CD14-positive monocyte (primary cell): ENCODE results near the gene CDH23. TPM values are rescaled to one million over a fixed set of nuclear protein-coding genes. Genes with fewer than 3 reads are reported as not detected.
A peak's percentile ranks its signal among the peaks of the same experiment; 100 is the strongest.

Experiments used
- DNase-seq, 3 donors: peaks; one replicate each; pipeline ENCODE4 v3.0.0-alpha.2; 2011 to 2022
- H2AFZ ChIP-seq: 2 replicates; pipeline ENCODE4 v1.6.0; 2012; ENCODE audit warnings: mild to moderate bottlenecking, low read depth, low read length, inconsistent platforms; ENCODE audit not compliant: insufficient read depth, poor library complexity, severe bottlenecking
- H3K27ac ChIP-seq, 2 donors: 1 replicate in 1 of 2; 2 replicates in 1 of 2; pipeline ENCODE4 v1.5.1; 2012 to 2013; ENCODE audit warnings: low read length in 2 of 2, control low read depth in 1 of 2, inconsistent platforms in 1 of 2, low read depth in 1 of 2, mild to moderate bottlenecking in 1 of 2
- H3K27me3 ChIP-seq, 2 donors: one replicate each; pipeline versions ENCODE4 v1.6.0 to v1.6.1; 2011 to 2013; ENCODE audit warnings: low read length in 2 of 2; ENCODE audit not compliant: control insufficient read depth in 2 of 2, insufficient read depth in 2 of 2
- H3K36me3 ChIP-seq, 2 donors: replicated peaks in 1 of 2; 1 replicate in 1 of 2; 2 replicates in 1 of 2; pipeline versions ENCODE4 v1.5.1 to v1.6.1; 2012 to 2013; ENCODE audit warnings: low read length in 2 of 2, control low read depth in 1 of 2, inconsistent platforms in 1 of 2, mild to moderate bottlenecking in 1 of 2; ENCODE audit not compliant: insufficient read depth in 2 of 2, control insufficient read depth in 1 of 2
- H3K4me1 ChIP-seq, 2 donors: 1 replicate in 1 of 2; 2 replicates in 1 of 2; pipeline versions ENCODE4 v1.5.1 to v1.6.1; 2012 to 2013; ENCODE audit warnings: low read length in 2 of 2, control low read depth in 1 of 2, inconsistent platforms in 1 of 2, mild to moderate bottlenecking in 1 of 2, moderate library complexity in 1 of 2; ENCODE audit not compliant: insufficient read depth in 2 of 2, control insufficient read depth in 1 of 2
- H3K4me2 ChIP-seq: replicated peaks from 2 replicates; pipeline ENCODE3; 2012; ENCODE audit warnings: low read length, moderate library complexity, mild to moderate bottlenecking; ENCODE audit not compliant: poor library complexity, severe bottlenecking; ENCODE audit errors: extremely low read depth
- H3K4me3 ChIP-seq, 3 experiments: fragments of 200-600 bp in 1 of 3; sonication (generic) in 1 of 3; replicated peaks in 1 of 3; 1 replicate in 2 of 3; 2 replicates in 1 of 3; pipeline ENCODE4 v1.5.1; 2011 to 2013; ENCODE audit warnings: low read length in 3 of 3, mild to moderate bottlenecking in 3 of 3, control low read depth in 2 of 3, low read depth in 2 of 3, inconsistent platforms in 1 of 3, moderate library complexity in 1 of 3
- H3K79me2 ChIP-seq: 2 replicates; pipeline ENCODE4 v1.6.0; 2012; ENCODE audit warnings: mild to moderate bottlenecking, control low read depth, inconsistent platforms, low read length, moderate library complexity; ENCODE audit not compliant: insufficient read depth
- H3K9ac ChIP-seq: 2 replicates; pipeline ENCODE4 v1.6.0; 2017; ENCODE audit warnings: low read length, mild to moderate bottlenecking; ENCODE audit not compliant: insufficient read depth, poor library complexity, severe bottlenecking
- H3K9me3 ChIP-seq, 2 donors: replicated peaks in 1 of 2; 1 replicate in 1 of 2; 2 replicates in 1 of 2; pipeline versions ENCODE4 v1.5.1 to v1.6.1; 2012 to 2013; ENCODE audit warnings: low read length in 2 of 2, control low read depth in 1 of 2; ENCODE audit not compliant: control insufficient read depth in 1 of 2, insufficient read depth in 1 of 2
- H4K20me1 ChIP-seq: 2 replicates; pipeline ENCODE4 v1.6.0; 2012; ENCODE audit warnings: mild to moderate bottlenecking, low read length, control low read depth, moderate library complexity; ENCODE audit not compliant: insufficient read depth
- H3K27ac Mint-ChIP-seq, 7 donors: one replicate each; pipeline ENCODE4 v1.8.0; 2020; ENCODE audit warnings: mild to moderate bottlenecking in 7 of 7, mixed read lengths in 7 of 7, moderate library complexity in 6 of 7, inconsistent platforms in 2 of 7
- H3K27me3 Mint-ChIP-seq, 3 donors: one replicate each; pipeline ENCODE4 v1.8.0; 2021 to 2022; ENCODE audit warnings: low read depth in 3 of 3, mild to moderate bottlenecking in 3 of 3, mixed read lengths in 3 of 3, moderate library complexity in 3 of 3, inconsistent platforms in 1 of 3
- H3K36me3 Mint-ChIP-seq, 2 donors: one replicate each; pipeline ENCODE4 v1.8.0; 2020; ENCODE audit warnings: mixed read lengths in 2 of 2, inconsistent platforms in 1 of 2, mild to moderate bottlenecking in 1 of 2
- H3K4me1 Mint-ChIP-seq: one replicate; pipeline ENCODE4 v1.8.0; 2020; ENCODE audit warnings: mild to moderate bottlenecking, mixed read lengths
- H3K4me3 Mint-ChIP-seq, 2 donors: one replicate each; pipeline ENCODE4 v1.8.0; 2020; ENCODE audit warnings: mild to moderate bottlenecking in 2 of 2, mixed read lengths in 2 of 2, moderate library complexity in 1 of 2
- H3K9me3 Mint-ChIP-seq, 7 donors: one replicate each; pipeline ENCODE4 v1.8.0; 2020 to 2022; ENCODE audit warnings: mixed read lengths in 7 of 7, mild to moderate bottlenecking in 6 of 7, moderate library complexity in 6 of 7, inconsistent platforms in 2 of 7
- CTCF ChIP-seq: fragments of 200-600 bp; IDR thresholded peaks from one replicate; pipeline ENCODE4 v1.8.0; 2022; ENCODE audit warnings: antibody characterized with exemption, mild to moderate bottlenecking
- WGBS: methylation state at CpG from one replicate; pipeline ENCODE4 v1.1.5; 2013; ENCODE audit warnings: missing lambda C conversion rate; ENCODE audit not compliant: insufficient coverage; 5-methylcytosine and 5-hydroxymethylcytosine counted together
- intact Hi-C, 2 donors: fragments of 100-400 bp; cut with micrococcal nuclease; formaldehyde crosslinking; loops; one replicate each; pipeline versions ENCODE4 v1.15.0 to v1.15.1; 2023
- polyA plus RNA-seq, 3 donors: library from polyadenylated mRNA; depleted of rRNA in 1 of 3; unstranded in 2 of 3; stranded (reverse) in 1 of 3; fragments of 300-500 nt in 2 of 3; fragments of >200 nt in 1 of 3; fragmentation: Illumina TruSeq in 2 of 3; gene quantifications; 1 replicate in 2 of 3; 2 replicates in 1 of 3; pipeline ENCODE4 v1.2.3, GENCODE V29; 2012 to 2021

The CDH23 gene
- polyA plus RNA-seq, 3 donors: 8.2 to 36.2 (median 10.5) TPM

GRCh38 chr10:71611131-71611530 lies 214.4 kb downstream of the CDH23 start:
- H3K27ac ChIP-seq: no peak overlapping the region
- H3K4me1 ChIP-seq: peaks cover 22 to 23% of the 10 kb centered on the region in 2 donors
- no peak overlapping the region for H3K4me2 ChIP-seq
- WGBS: 96% methylated on average over 5 of the region's 5 CpGs
- intact Hi-C loops: no loop called here
- H2AFZ ChIP-seq: no peak overlapping the region
- Mint-ChIP-seq H3K4me3 (no peak overlapping the region), H3K36me3 (no peaks in the 10 kb centered on the region), H3K27ac (peak overlapping the region in 1 of 7 donors; percentile 19), H3K4me1 (peaks cover 30% of the 10 kb centered on the region), H3K27me3 (peaks cover 2 to 4% (median 3%) of the 10 kb centered on the region in 3 donors), H3K9me3 (no peaks in the 10 kb centered on the region)
- H3K9ac ChIP-seq: no peak overlapping the region
- no peaks in the 10 kb centered on the region for H3K9me3 ChIP-seq
- H3K4me3 ChIP-seq: no peak overlapping the region
- DNase-seq: no peak
- H3K36me3 ChIP-seq: no peaks in the 10 kb centered on the region
- no peaks in the 10 kb centered on the region for H4K20me1 ChIP-seq
- H3K79me2 ChIP-seq: no peaks in the 10 kb centered on the region
- no peak for TF ChIP-seq CTCF
- H3K27me3 ChIP-seq: no peaks in the 10 kb centered on the region

- peaks cover 33% of the 10 kb centered on the region for H3K4me1 Mint-ChIP-seq
- peaks cover 22 to 23% of the 10 kb centered on the region in 2 donors for H3K4me1 ChIP-seq
- no peaks in the 10 kb centered on the region for H4K20me1 ChIP-seq
- WGBS: 90% methylated on average over 3 of the region's 12 CpGs
- H3K27me3 ChIP-seq: no peaks in the 10 kb centered on the region
- H3K79me2 ChIP-seq: no peaks in the 10 kb centered on the region
- DNase-seq: no peak
- peak overlapping the region in 1 of 7 donors; percentile 19 for H3K27ac Mint-ChIP-seq
- H3K27ac ChIP-seq: no peak overlapping the region
- H3K9me3 Mint-ChIP-seq: no peaks in the 10 kb centered on the region
- intact Hi-C loops: no loop called here
- no peaks in the 10 kb centered on the region for H3K9me3 ChIP-seq
- TF ChIP-seq CTCF: no peak
- H3K36me3 Mint-ChIP-seq: no peaks in the 10 kb centered on the region
- no peak overlapping the region for H3K4me3 Mint-ChIP-seq
- no peaks in the 10 kb centered on the region for H3K36me3 ChIP-seq
- no peak overlapping the region for H2AFZ ChIP-seq
- H3K4me3 ChIP-seq: no peak overlapping the region
- no peak overlapping the region for H3K9ac ChIP-seq
- peaks cover 2 to 3% (median 3%) of the 10 kb centered on the region in 3 donors for H3K27me3 Mint-ChIP-seq
- H3K4me2 ChIP-seq: no peak overlapping the region
Measured at GRCh38 chr10:71611709-71612422, 215.1 kb downstream of the CDH23 start.
